A549 (cell line): Measurements from ENCODE around the gene EPB41L2.

Experiments used
- BCL3 ChIP-seq: fragments of >200 bp; sonication (Bioruptor Twin); formaldehyde crosslinking; IDR thresholded peaks from 3 replicates; pipeline ENCODE4 v1.6.1; 2016
- BHLHE40 ChIP-seq: IDR thresholded peaks from 2 replicates; pipeline ENCODE4 v1.6.1; 2012; ENCODE audit warnings: low read depth, low read length, inconsistent platforms
- CBX2 ChIP-seq: fragments of 200-600 bp; sonication (generic); IDR thresholded peaks from 2 replicates; pipeline ENCODE4 v1.6.1; 2016; ENCODE audit warnings: low read depth, mild to moderate bottlenecking, borderline replicate concordance
- CHD4 ChIP-seq: fragments of 200-600 bp; sonication (generic); IDR thresholded peaks from 2 replicates; pipeline ENCODE4 v1.6.1; 2016; ENCODE audit warnings: antibody characterized with exemption, mild to moderate bottlenecking, borderline replicate concordance
- HOXB13 ChIP-seq: fragments of 250-450 bp; sonication (Bioruptor Pico); IDR thresholded peaks from 2 replicates; pipeline ENCODE4 v1.5.0; 2020; ENCODE audit warnings: low read depth, mild to moderate bottlenecking, moderate library complexity
- JUNB ChIP-seq: fragments of >200 bp; sonication (Bioruptor Twin); formaldehyde crosslinking; IDR thresholded peaks from 2 replicates; pipeline ENCODE4 v1.6.1; 2016
- KDM1A ChIP-seq: fragments of 200-600 bp; sonication (generic); IDR thresholded peaks from 2 replicates; pipeline ENCODE4 v1.6.1; 2016; ENCODE audit warnings: low read depth, mild to moderate bottlenecking
- MAFK ChIP-seq: fragments of 450-650 bp; IDR thresholded peaks from 2 replicates; pipeline ENCODE4 v1.6.1; 2014; ENCODE audit not compliant: partially characterized antibody
- TF ChIP-seq, protein P1 (sequence below): fragments of >200 bp; sonication (Bioruptor Twin); formaldehyde crosslinking; IDR thresholded peaks from 3 replicates; pipeline ENCODE4 v1.5.1; 2016

- TF ChIP-seq, protein P1, sequence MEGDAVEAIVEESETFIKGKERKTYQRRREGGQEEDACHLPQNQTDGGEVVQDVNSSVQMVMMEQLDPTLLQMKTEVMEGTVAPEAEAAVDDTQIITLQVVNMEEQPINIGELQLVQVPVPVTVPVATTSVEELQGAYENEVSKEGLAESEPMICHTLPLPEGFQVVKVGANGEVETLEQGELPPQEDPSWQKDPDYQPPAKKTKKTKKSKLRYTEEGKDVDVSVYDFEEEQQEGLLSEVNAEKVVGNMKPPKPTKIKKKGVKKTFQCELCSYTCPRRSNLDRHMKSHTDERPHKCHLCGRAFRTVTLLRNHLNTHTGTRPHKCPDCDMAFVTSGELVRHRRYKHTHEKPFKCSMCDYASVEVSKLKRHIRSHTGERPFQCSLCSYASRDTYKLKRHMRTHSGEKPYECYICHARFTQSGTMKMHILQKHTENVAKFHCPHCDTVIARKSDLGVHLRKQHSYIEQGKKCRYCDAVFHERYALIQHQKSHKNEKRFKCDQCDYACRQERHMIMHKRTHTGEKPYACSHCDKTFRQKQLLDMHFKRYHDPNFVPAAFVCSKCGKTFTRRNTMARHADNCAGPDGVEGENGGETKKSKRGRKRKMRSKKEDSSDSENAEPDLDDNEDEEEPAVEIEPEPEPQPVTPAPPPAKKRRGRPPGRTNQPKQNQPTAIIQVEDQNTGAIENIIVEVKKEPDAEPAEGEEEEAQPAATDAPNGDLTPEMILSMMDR: no peak
- TF ChIP-seq HOXB13 (CRISPR knock-in tag): no peak
- TF ChIP-seq BHLHE40: no peak
- TF ChIP-seq CHD4: no peak
- TF ChIP-seq BCL3: no peak
- TF ChIP-seq JUNB: no peak
- no peak for TF ChIP-seq KDM1A
- no peak for TF ChIP-seq MAFK
- TF ChIP-seq CBX2: no peak
These were observed 38.5 kb downstream of the EPB41L2 start for GRCh38 chr6:131024565-131024964.
